ENCODE measurements around the gene TRMT2A.

DNA sequence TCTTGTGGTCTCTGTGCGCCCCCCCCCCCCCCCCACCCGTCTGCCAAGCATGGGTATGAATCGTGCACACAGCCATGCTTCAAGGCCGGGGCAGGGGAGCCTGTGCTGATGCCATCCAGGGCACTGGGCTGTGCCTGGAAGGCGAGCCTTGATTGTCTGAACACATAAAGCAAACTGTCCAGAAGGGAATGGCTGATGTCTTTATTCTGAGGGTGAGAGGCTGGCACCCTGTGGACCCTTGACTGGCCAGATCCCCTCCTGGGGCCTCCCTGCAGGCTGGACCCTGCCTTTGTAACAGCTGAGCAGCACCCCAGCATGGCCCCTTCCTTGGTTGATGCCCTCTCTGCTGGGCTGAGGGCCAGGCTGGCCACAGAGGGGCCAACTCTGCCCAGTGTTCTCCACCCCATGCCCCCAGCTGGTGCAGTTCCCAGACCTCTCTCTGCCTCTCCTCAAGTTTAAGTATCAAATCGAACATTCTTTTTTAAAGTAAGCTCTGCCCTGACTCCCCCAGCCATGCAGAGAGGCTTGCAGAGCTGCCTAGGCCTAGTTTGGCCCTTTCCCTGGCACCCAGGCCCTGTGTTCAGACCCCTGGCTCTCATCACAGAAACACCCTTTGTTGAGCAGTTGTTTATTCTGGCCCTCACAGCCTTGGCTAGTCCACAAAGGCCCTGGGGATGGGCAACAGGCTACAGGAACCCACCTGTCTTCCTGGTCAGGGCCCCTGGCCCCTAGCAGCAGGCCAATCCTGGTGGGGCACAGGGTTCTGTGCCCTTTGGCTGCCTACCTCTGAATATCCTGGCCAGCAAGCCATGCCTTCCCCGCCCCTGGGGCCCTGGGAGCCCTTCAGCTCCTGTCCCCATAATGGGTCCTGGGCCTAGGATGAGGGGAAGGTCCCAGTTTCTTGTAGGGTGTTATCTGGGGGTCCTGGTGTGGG lies 5.1 kb downstream of the TRMT2A start:
- TF ChIP-seq POLR2AphosphoS5 (IDR thresholded peaks at IDR 0.05; ENCODE audit: low read depth) (peak; percentile 36; the same call in 1 of the 2 replicates), REST (IDR thresholded peaks at IDR 0.05; ENCODE audit: insufficient replicate concordance, low read depth) (no peak), SPI1 (IDR thresholded peaks at IDR 0.05; ENCODE audit: borderline replicate concordance, low read depth) (no peak), GABPA (IDR thresholded peaks at IDR 0.05; ENCODE audit: low read depth) (no peak)
- TF ChIP-seq, protein P1, sequence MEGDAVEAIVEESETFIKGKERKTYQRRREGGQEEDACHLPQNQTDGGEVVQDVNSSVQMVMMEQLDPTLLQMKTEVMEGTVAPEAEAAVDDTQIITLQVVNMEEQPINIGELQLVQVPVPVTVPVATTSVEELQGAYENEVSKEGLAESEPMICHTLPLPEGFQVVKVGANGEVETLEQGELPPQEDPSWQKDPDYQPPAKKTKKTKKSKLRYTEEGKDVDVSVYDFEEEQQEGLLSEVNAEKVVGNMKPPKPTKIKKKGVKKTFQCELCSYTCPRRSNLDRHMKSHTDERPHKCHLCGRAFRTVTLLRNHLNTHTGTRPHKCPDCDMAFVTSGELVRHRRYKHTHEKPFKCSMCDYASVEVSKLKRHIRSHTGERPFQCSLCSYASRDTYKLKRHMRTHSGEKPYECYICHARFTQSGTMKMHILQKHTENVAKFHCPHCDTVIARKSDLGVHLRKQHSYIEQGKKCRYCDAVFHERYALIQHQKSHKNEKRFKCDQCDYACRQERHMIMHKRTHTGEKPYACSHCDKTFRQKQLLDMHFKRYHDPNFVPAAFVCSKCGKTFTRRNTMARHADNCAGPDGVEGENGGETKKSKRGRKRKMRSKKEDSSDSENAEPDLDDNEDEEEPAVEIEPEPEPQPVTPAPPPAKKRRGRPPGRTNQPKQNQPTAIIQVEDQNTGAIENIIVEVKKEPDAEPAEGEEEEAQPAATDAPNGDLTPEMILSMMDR (IDR thresholded peaks at IDR 0.05; ENCODE audit: insufficient read depth, low read length), result no peak
